Right kidney (tissue), 1 donor: Measurements from ENCODE around the gene CHAC1.
A peak's percentile ranks its signal among the peaks of the same experiment; 100 is the strongest.
"Not testable (repeated sequence)": the region's sequence is repeated elsewhere in the genome, so short reads cannot be mapped to it uniquely, and the experiment has no call there.

Experiments
- DNase-seq: peaks from one replicate; pipeline ENCODE4 v3.0.0-alpha.2; 2016

The CHAC1 gene

GRCh38 chr15:40937762-40938535, 15.3 kb upstream of the CHAC1 start:
- no peak for DNase-seq

GRCh38 chr15:40938536-40938870, 14.8 kb upstream of the CHAC1 start:
- no peak for DNase-seq

- DNase-seq: peak; percentile 35
These were observed 12.9 kb upstream of the CHAC1 start for GRCh38 chr15:40940296-40940801.

- DNase-seq: no peak
These were observed 12.2 kb upstream of the CHAC1 start for GRCh38 chr15:40941068-40941527.

- DNase-seq: peak; percentile 86
These were observed 11.5 kb upstream of the CHAC1 start for GRCh38 chr15:40941528-40942336.

- no peak for DNase-seq
These were observed 10.9 kb upstream of the CHAC1 start for GRCh38 chr15:40942337-40942854.

GRCh38 chr15:40942878-40943277, 10.4 kb upstream of the CHAC1 start:
- no peak for DNase-seq

GRCh38 chr15:40943764-40944365, 9.4 kb upstream of the CHAC1 start:
- DNase-seq: no peak

GRCh38 chr15:40944510-40945296, 8.6 kb upstream of the CHAC1 start:
- no peak for DNase-seq

- no peak for DNase-seq
These were observed 4.4 kb upstream of the CHAC1 start for GRCh38 chr15:40948706-40949473.

- DNase-seq: no peak
These were observed 3.5 kb upstream of the CHAC1 start for GRCh38 chr15:40949756-40950207.

GRCh38 chr15:40951764-40952163, 1.5 kb upstream of the CHAC1 start:
- DNase-seq: no peak

- DNase-seq: no peak
These were observed 870 bp upstream of the CHAC1 start for GRCh38 chr15:40952301-40952900.

- no peak for DNase-seq
These were observed 423 bp downstream of the CHAC1 start for GRCh38 chr15:40953713-40954074.

GRCh38 chr15:40954158-40954848, 1.0 kb downstream of the CHAC1 start:
- DNase-seq: not testable (repeated sequence)

- DNase-seq: no peak
These were observed 2.1 kb downstream of the CHAC1 start for GRCh38 chr15:40955141-40955903.

- no peak for DNase-seq
These were observed 2.8 kb downstream of the CHAC1 start for GRCh38 chr15:40955930-40956540.

GRCh38 chr15:40956541-40956982, 3.3 kb downstream of the CHAC1 start:
- no peak for DNase-seq
